Smooth muscle cell (in vitro differentiated cells): ENCODE measurements around the gene SLC23A2. TPM values are rescaled to one million over a fixed set of nuclear protein-coding genes. Genes with fewer than 3 reads are reported as not detected.
A peak's percentile ranks its signal among the peaks of the same experiment; 100 is the strongest.
"Not testable (repeated sequence)": the region's sequence is repeated elsewhere in the genome, so short reads cannot be mapped to it uniquely, and the experiment has no call there.

Source experiments
- DNase-seq: peaks from one replicate; lab custom pipeline; 2025; ENCODE audit not compliant: unreplicated experiment; lab: John Stamatoyannopoulos, UW
- H2AFZ ChIP-seq: fragments of 200-600 bp; sonication (generic); 2 replicates; pipeline ENCODE4 v1.6.0; 2016; ENCODE audit warnings: antibody characterized with exemption, low read depth, mild to moderate bottlenecking
- H3F3A ChIP-seq: fragments of 200-600 bp; sonication (generic); 2 replicates; pipeline ENCODE4 v1.6.0; 2017; ENCODE audit warnings: antibody characterized with exemption, low read depth
- H3K27ac ChIP-seq: fragments of 200-600 bp; sonication (generic); 2 replicates; pipeline ENCODE4 v1.5.1; 2016; ENCODE audit warnings: low read depth, mild to moderate bottlenecking
- H3K27me3 ChIP-seq: fragments of 200-600 bp; sonication (generic); 2 replicates; pipeline ENCODE4 v1.6.1; 2016; ENCODE audit warnings: low read depth, mild to moderate bottlenecking
- H3K36me3 ChIP-seq: fragments of 200-600 bp; sonication (generic); 2 replicates; pipeline ENCODE4 v1.5.1; 2016; ENCODE audit warnings: low read depth
- H3K4me1 ChIP-seq: fragments of 200-600 bp; sonication (generic); 2 replicates; pipeline ENCODE4 v1.5.1; 2016; ENCODE audit warnings: low read depth
- H3K4me2 ChIP-seq: fragments of 200-600 bp; sonication (generic); 2 replicates; pipeline ENCODE4 v1.6.0; 2016; ENCODE audit warnings: mild to moderate bottlenecking
- H3K4me3 ChIP-seq: fragments of 200-600 bp; sonication (generic); 2 replicates; pipeline ENCODE4 v1.5.1; 2016; ENCODE audit warnings: mild to moderate bottlenecking
- H3K79me2 ChIP-seq: fragments of 200-600 bp; sonication (generic); 2 replicates; pipeline ENCODE4 v1.6.0; 2016; ENCODE audit warnings: low read depth, mild to moderate bottlenecking
- H3K9ac ChIP-seq: fragments of 200-600 bp; sonication (generic); 2 replicates; pipeline ENCODE4 v1.6.0; 2016; ENCODE audit warnings: low read depth
- H3K9me3 ChIP-seq: fragments of 200-600 bp; sonication (generic); replicated peaks from 2 replicates; pipeline ENCODE4 v1.5.1; 2016; ENCODE audit warnings: low read depth
- H4K20me1 ChIP-seq: fragments of 200-600 bp; sonication (generic); 2 replicates; pipeline ENCODE4 v1.6.0; 2016; ENCODE audit warnings: low read depth
- CTCF ChIP-seq: fragments of 200-600 bp; sonication (generic); IDR thresholded peaks from 2 replicates; pipeline ENCODE4 v1.5.1; 2017; ENCODE audit warnings: borderline replicate concordance, mild to moderate bottlenecking, antibody characterized with exemption; ENCODE audit not compliant: insufficient read depth, poor library complexity, severe bottlenecking
- WGBS: methylation state at CpG from one replicate; pipeline ENCODE4 v1.1.7; 2016; ENCODE audit warnings: low lambda C conversion rate; 5-methylcytosine and 5-hydroxymethylcytosine counted together
- polyA plus RNA-seq: library from polyadenylated mRNA; unstranded; fragments of >200 nt; fragmentation: Nextera tagmentation; extraction: Ambion mirVana; gene quantifications from 2 replicates; pipeline ENCODE4 v1.2.1, GENCODE V29; 2016
- total RNA-seq: library from RNA; depleted of rRNA; stranded (reverse); fragments of >200 nt; gene quantifications from 2 replicates; pipeline ENCODE4 v1.2.3, GENCODE V29; 2014

SLC23A2 gene
- total and polyA plus RNA-seq, 2 experiments from 2014 or later = 1.4 to 5.0 TPM

DNA sequence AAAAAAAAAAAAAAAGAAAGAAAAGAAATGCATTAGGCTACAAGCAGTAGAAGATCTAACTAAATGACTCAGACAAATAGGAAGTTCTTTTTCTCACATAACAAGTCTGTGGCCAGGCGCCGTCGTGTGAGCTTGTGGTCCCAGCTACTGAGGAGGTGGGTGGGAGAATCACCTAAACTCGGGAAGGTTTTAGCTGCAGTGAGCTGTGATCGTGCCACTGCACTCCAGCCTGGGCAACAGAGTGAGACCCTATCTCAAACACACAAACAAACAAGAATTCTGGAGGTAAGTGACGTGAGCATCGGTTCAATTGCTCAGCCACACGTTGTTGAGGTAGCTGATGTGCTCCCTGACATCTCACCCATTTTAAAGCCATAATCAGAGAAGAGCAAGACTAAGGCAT is 37.9 kb upstream of the SLC23A2 start:
- TF ChIP-seq CTCF = no peak
- Histone ChIP-seq H3F3A (no peaks in the 10 kb centered on the region), H3K27ac (no peak overlapping the region), H3K9me3 (no peaks in the 10 kb centered on the region), H3K4me2 (no peak overlapping the region), H3K9ac (no peak overlapping the region), H3K4me1 (no peaks in the 10 kb centered on the region), H3K4me3 (no peak overlapping the region), H2AFZ (no peak overlapping the region), H4K20me1 (no peaks in the 10 kb centered on the region), H3K79me2 (no peaks in the 10 kb centered on the region), H3K36me3 (no peaks in the 10 kb centered on the region), H3K27me3 (no peaks in the 10 kb centered on the region)
- DNase-seq = no peak
- 86% methylated on average over 8 of the region's 8 CpGs for WGBS

- Histone ChIP-seq H3K36me3 (no peaks in the 10 kb centered on the region), H3K27me3 (no peaks in the 10 kb centered on the region), H3K4me2 (no peak overlapping the region), H3F3A (no peaks in the 10 kb centered on the region), H2AFZ (no peak overlapping the region), H3K4me1 (no peaks in the 10 kb centered on the region), H3K9ac (no peak overlapping the region), H4K20me1 (no peaks in the 10 kb centered on the region), H3K4me3 (no peak overlapping the region), H3K9me3 (no peaks in the 10 kb centered on the region), H3K27ac (no peak overlapping the region), H3K79me2 (no peaks in the 10 kb centered on the region)
- WGBS = 93% methylated on average over 2 of the region's 2 CpGs
- no peak for TF ChIP-seq CTCF
- DNase-seq = no peak
Observed at GRCh38 chr20:5036828-5037227, 35.5 kb upstream of the SLC23A2 start.

GRCh38 chr20:5035518-5035917 is 34.2 kb upstream of the SLC23A2 start:
- not testable (repeated sequence) for H2AFZ ChIP-seq, H3K4me3 ChIP-seq

GRCh38 chr20:5033566-5033965 is 32.3 kb upstream of the SLC23A2 start:
- peak overlapping the region; percentile 8 for H3K4me2 ChIP-seq
- H4K20me1 ChIP-seq = no peaks in the 10 kb centered on the region
- H3K9ac ChIP-seq = no peak overlapping the region
- no peak for DNase-seq
- no peaks in the 10 kb centered on the region for H3F3A ChIP-seq
- H3K36me3 ChIP-seq = no peaks in the 10 kb centered on the region
- no peaks in the 10 kb centered on the region for H3K27me3 ChIP-seq
- no peak overlapping the region for H3K4me3 ChIP-seq
- H3K4me1 ChIP-seq = no peaks in the 10 kb centered on the region
- H3K9me3 ChIP-seq = no peaks in the 10 kb centered on the region
- no peak for TF ChIP-seq CTCF
- H3K79me2 ChIP-seq = no peaks in the 10 kb centered on the region
- H2AFZ ChIP-seq = no peak overlapping the region
- 36% methylated on average over 2 of the region's 2 CpGs for WGBS
- H3K27ac ChIP-seq = no peak overlapping the region

More at GRCh38 chr20:5035518-5035917, 34.2 kb upstream of the SLC23A2 start:
- not testable (repeated sequence) for H3F3A ChIP-seq, H3K4me1 ChIP-seq, H3K27me3 ChIP-seq, DNase-seq, H3K27ac ChIP-seq, H3K9ac ChIP-seq, H3K4me2 ChIP-seq, H3K79me2 ChIP-seq, H4K20me1 ChIP-seq, H3K36me3 ChIP-seq, H3K9me3 ChIP-seq
- WGBS = 100% methylated on average over 1 of the region's 1 CpG

DNA sequence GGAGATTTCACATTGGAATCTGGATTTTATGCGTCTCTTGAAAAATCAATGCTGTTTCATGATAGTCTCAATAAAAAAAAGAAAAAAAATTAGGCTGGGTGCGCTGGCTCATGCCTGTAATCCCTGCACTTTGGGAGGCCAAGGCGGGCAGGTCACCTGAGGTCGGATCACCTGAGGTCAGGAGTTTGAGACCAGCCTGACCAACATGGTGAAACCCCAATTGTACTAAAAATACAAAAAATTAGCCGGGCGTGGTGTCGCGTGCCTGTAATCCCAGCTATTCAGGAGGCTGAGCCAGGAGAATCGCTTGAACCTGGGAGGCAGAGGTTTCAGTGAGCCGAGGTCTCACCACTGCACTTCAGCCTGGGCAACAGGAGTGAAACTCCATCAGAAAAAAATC is 30.4 kb upstream of the SLC23A2 start:
- H3K4me1 ChIP-seq, H3F3A ChIP-seq, H3K4me3 ChIP-seq, H3K27me3 ChIP-seq, H3K27ac ChIP-seq, H3K9me3 ChIP-seq, H3K4me2 ChIP-seq, H2AFZ ChIP-seq, H3K9ac ChIP-seq, H3K79me2 ChIP-seq, H3K36me3 ChIP-seq, H4K20me1 ChIP-seq, DNase-seq: not testable (repeated sequence)
- 94% methylated on average over 10 of the region's 10 CpGs for WGBS
